ENCODE data around the gene STPG4. TPM values are rescaled to one million over a fixed set of nuclear protein-coding genes. Genes with fewer than 3 reads are reported as not detected.

The STPG4 gene
- total RNA-seq, 4 donors from 2014 or later, result 0.22 to 1.1 (median 0.42) TPM; not detected in 1

- no peak for DNase-seq
- TF ChIP-seq POLR2A (IDR thresholded peaks at IDR 0.05) (no peak), CTCF (IDR thresholded peaks at IDR 0.05) (no peak)
- 83 to 89% methylated on average over 3 of the region's 3 CpGs for WGBS, 2 donors
Measured at GRCh38 chr2:47134386-47135090, 20.6 kb downstream of the STPG4 start.

GRCh38 chr2:47133046-47133445, 22.1 kb downstream of the STPG4 start:
- Histone ChIP-seq H3K9me3 (no peaks in the 10 kb centered on the region), H3K36me3 (no peaks in the 10 kb centered on the region), H3K27ac (no peak overlapping the region), H3K4me1 (no peaks in the 10 kb centered on the region), H3K4me3 (replicated peaks in 1 of 3) (no peak overlapping the region), H3K27me3 (no peaks in the 10 kb centered on the region)
- no peak for DNase-seq
- TF ChIP-seq POLR2A (IDR thresholded peaks at IDR 0.05), result no peak
- WGBS, 2 donors, result 99% methylated on average over 4 of the region's 4 CpGs
- intact Hi-C loops (cut with DNase I), result no loop called here

More at GRCh38 chr2:47134386-47135090, 20.6 kb downstream of the STPG4 start:
- Histone ChIP-seq H3K4me1 (no peaks in the 10 kb centered on the region), H3K4me3 (replicated peaks in 1 of 3) (no peak overlapping the region), H3K27ac (no peak overlapping the region), H3K27me3 (no peaks in the 10 kb centered on the region), H3K36me3 (no peaks in the 10 kb centered on the region), H3K9me3 (no peaks in the 10 kb centered on the region)
- intact Hi-C loops (cut with DNase I), result no loop called here

- DNase-seq, result no peak
- Histone ChIP-seq H3K4me3 (replicated peaks in 1 of 3) (no peak overlapping the region), H3K9me3 (no peaks in the 10 kb centered on the region), H3K4me1 (no peaks in the 10 kb centered on the region), H3K27me3 (no peaks in the 10 kb centered on the region), H3K36me3 (no peaks in the 10 kb centered on the region), H3K27ac (no peak overlapping the region)
- TF ChIP-seq POLR2A (IDR thresholded peaks at IDR 0.05) (no peak), CTCF (IDR thresholded peaks at IDR 0.05) (no peak)
- WGBS, 2 donors, result 61 to 68% methylated on average over 5 to 7 of the region's 8 CpGs
- intact Hi-C loops (cut with DNase I), result no loop called here
Measured at GRCh38 chr2:47129191-47129706, 25.9 kb downstream of the STPG4 start.

GRCh38 chr2:47128705-47129104, 26.4 kb downstream of the STPG4 start:
- H3K4me3 ChIP-seq (replicated peaks in 1 of 3), result no peak overlapping the region
- 73 to 86% methylated on average over 2 of the region's 2 CpGs for WGBS, 2 donors
- DNase-seq, result no peak
- no peak overlapping the region for H3K27ac ChIP-seq
- no peaks in the 10 kb centered on the region for H3K4me1 ChIP-seq
- intact Hi-C loops (cut with DNase I), result no loop called here
- H3K36me3 ChIP-seq, result no peaks in the 10 kb centered on the region
- TF ChIP-seq CTCF (IDR thresholded peaks at IDR 0.05) (no peak), POLR2A (IDR thresholded peaks at IDR 0.05) (no peak)
- no peaks in the 10 kb centered on the region for H3K27me3 ChIP-seq
- no peaks in the 10 kb centered on the region for H3K9me3 ChIP-seq

- intact Hi-C loops (cut with DNase I), result no loop called here
- TF ChIP-seq POLR2A (IDR thresholded peaks at IDR 0.05) (no peak), CTCF (IDR thresholded peaks at IDR 0.05) (no peak)
- Histone ChIP-seq H3K27me3 (no peaks in the 10 kb centered on the region), H3K4me1 (no peaks in the 10 kb centered on the region), H3K4me3 (replicated peaks in 1 of 3) (no peak overlapping the region), H3K36me3 (no peaks in the 10 kb centered on the region), H3K27ac (no peak overlapping the region), H3K9me3 (no peaks in the 10 kb centered on the region)
- DNase-seq, result no peak
- 73 to 88% methylated on average over 6 to 7 of the region's 7 CpGs for WGBS, 2 donors
Measured at GRCh38 chr2:47127862-47128543, 27.1 kb downstream of the STPG4 start.

Data from thyroid gland (tissue), 4 donors.